Inflammatory macrophage (primary cell): ENCODE measurements around the gene NYNRIN.

Experiments used
- DNase-seq, 2 donors: peaks; one replicate each; pipeline ENCODE4 v3.0.0-alpha.2; 2020 to 2022

NYNRIN gene

DNA sequence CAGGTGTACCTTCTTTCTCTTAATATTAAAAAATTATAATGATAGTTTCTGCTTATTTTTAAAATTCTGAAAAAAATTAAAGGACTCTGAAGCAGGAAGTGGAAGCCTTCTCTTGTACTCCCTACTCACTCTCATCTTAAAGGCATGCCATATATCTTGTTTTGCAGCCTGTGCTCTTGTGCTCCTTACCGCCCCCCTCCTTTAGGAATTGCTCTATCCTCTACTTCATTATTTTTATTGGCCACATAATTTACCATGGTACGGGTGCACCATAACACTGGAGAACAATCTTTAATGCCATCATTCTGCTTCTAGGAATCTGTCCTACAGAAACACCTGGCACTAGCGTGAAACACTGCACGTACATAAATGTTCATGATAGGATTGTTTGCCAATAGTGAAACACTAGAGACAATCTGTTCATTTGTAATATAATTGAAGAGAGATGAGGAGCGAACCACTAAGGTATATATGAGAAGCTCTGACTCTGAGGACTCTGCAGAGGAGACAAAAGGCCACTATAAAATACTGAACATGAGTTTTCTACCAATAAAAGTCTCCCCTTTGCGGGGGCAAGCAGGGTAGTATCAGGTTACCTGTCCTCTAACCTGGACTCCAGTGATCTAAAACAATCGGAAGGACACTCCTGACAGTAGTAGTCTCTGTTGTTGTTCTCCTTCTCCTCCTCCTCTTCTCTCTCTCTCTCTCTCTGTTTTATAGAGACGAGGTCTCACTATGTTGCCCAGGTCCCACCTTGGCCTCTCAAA, 6.3 kb upstream of the NYNRIN start:
- DNase-seq = no peak

DNA sequence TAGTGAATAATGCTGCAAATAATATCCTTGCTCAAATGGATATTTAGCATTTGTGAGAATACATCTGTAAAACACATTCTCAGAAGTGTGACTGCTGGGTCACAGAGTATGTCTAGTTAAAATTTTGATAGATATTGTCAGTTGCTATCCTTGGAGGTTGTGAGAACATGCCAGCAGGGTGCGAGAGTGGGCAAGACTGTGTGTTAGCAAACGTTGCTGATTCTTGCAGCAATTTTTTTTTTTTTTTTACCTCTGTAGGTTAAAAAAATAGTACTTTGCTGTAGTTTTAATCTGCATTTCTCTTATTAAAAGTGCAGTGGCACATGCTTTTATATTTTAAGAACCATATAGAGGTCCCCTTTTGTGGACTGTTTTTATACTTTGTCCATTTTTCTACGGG, 4.5 kb upstream of the NYNRIN start:
- no peak for DNase-seq

DNA sequence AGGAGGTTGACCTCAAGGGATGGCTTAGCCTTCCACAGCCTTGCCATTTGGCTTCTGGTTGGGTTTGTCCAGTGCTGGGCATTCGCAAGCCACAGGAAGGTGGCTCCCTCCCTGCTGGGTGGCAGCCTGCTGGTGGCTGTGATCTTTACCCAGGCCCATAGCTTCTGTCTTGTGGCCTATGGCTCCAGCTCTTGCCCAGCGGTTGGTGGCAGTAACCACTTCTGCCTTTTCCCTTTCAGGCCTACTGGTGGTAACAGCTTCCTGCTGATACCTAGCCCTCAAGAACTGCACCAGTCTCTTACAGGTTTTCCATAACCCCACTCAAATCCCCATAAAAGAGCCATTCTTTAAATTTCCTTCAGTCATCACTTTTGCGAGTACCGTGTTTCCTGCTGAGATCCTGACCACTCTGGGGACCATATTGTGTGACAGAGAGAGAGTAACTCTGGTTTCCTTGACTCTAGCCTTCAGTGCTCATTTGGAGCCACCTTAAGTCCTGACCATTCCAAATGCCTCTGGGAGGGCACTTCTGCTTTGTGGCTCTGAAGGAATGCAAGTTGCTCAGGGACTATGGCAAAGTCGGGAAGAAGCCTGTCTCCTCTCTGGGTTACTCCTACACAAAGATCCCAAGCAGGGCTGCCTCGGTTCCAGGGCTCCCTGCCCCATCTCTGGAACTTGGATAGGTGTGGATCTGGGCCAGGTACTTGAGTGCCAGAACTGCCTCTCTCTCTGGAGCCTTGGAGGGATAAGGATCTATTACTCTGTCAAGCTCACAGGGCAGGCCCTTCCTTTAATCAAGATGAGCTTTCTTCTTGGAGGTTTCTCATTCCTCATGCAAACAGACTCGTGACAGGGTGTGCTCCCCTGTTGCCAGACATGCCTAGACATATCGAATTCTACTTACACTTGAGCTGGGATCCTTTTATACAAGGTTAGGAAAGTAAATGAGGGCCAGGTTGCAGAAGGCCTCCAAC, 2.9 kb upstream of the NYNRIN start:
- peak; percentile 42 to 53 for DNase-seq

DNA sequence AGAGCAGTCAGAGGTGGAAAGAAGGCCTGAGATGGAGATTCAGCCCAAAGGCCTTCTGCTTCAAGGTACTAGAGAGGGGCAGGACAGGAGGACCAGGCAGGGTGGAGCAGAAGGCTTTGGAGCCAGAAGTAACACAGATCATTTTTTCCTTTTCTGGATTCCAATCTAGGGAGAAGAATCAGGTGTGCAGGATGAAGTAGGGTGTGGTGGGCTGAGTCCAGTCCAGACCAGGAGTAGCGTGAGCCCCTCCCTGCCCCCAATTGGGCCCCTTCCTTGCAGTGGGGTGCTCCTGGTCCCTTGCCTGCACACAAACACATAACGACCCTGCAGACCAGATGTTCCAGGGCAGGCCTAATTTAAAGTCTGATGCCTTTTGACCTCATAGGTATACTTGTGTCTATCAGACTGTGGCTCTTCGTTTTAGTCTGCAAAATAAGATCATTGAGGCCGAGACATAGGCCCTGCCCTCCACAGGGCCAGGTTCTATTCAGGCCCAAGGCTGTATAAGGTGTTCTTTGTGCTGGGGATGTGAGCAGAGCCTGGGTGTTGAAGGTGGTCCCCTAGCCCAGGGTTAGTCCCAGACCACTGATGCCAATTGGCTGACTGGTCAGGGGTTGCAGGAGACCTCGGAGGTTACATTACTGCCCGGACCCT, 1.0 kb upstream of the NYNRIN start:
- DNase-seq = no peak

DNA sequence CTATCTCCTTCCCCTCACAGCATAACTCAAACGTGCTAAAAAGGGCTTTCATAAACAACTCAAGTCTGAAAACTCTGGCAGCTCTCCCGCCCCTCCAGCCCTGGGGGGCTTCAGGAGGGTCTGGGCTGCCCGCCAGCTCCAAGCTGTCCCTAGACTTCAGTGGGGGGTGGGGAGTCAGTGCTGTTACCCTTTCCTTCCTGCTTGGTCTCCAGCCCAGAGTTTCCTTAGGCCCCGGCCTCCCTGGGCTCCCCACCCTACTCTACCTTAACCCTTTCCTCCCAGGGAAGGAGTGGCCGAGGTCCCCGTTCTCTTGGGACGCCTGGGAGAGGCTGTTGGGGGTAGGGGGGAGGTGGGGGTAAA, 530 bp upstream of the NYNRIN start:
- DNase-seq = no peak

DNA sequence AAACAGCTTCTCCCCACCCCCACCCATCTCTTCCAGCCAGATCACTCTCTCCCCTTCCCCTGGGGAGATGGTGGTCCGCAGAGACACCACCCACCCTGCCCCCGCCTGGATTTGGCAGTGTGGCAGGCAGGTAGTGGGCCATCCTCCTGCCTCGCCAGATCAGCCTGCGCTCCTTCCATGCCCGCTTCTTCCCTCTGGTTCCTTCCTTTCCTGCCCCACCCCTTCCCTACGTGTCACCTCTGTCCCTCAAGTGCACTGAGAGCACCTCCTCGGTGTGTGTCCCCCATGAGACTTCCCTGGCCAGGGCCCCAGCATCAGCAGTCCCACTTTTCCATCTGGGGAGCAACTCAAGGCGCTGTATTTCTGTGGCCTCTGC, 632 bp downstream of the NYNRIN start:
- DNase-seq = no peak

DNA sequence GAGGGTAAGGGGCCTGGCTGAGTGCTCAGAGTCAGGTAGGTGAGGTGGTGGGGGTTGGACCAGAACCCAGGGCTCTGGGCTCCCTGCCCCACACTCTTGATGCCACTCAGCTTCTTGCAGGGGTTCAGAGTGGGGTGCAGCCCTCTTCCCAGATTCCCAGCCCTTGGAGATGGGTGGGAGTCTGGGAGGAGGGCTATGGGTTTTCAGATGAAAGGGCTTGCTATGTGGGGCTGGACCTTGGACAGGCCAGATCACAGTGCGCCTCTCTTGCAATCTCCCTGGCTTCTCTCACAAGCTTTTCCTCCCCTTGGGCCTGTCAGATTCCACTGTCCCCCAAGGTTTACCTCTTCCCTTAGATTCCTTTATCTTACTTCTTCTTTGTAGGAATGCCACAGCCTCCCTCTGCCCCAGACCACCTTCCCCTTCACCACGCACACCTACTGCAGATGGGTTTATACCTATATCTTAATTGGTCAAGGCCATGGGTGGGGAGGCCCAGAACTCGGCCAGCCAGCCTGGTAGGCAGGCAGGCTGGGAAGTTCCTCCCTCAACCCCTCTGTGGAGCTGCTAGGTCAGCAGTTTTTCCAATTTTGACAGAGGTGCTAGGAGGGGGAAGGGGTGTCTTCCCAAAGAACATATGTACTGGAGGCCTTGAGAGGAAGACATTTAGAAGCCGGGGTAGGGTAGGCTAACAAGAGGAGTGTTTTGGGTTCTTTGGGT, 1.4 kb downstream of the NYNRIN start:
- DNase-seq = peak in 1 of 2 donors; percentile 13

DNA sequence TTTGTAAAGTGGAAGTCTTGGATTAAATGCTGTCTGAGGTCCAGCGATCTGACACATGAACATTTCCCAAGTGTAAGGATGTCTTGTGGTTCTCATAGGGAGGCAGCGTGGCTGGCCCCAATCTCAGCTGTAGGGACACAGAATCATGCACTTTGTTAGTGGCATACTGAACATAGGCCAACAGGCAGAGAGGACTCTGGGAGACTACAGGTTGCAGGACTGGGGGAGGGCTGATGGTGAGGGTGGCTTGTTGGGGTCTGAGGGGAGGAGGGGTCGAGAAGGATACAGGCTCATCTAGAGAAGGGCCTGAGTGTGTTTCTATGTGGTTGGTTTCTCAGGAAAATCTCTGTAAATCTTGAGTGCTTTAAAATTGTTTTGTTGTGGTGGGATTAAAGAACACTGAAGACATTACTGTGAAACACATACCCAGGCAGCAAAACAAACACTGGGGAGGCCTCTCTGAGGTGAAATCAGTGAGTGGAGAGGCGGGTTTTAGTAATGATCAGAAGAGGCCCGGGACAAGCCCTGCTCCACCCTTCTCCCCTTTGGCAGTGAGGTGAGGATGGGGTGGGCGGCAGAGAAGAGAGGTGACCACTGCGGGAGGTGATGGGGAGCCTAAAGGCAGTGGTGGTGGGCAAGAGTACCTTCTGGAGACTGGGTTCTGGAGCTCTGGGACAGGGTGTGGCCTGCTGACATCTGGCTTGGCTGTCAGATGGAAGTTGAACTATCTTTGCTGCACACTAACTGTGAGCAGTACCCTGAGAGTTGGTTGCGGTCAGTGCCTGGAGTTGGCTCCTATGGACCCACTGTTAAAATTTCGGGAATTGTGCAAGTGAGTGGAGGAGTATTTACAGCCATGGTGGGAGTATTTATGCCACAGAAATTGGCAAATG, 3.3 kb downstream of the NYNRIN start:
- DNase-seq = no peak

DNA sequence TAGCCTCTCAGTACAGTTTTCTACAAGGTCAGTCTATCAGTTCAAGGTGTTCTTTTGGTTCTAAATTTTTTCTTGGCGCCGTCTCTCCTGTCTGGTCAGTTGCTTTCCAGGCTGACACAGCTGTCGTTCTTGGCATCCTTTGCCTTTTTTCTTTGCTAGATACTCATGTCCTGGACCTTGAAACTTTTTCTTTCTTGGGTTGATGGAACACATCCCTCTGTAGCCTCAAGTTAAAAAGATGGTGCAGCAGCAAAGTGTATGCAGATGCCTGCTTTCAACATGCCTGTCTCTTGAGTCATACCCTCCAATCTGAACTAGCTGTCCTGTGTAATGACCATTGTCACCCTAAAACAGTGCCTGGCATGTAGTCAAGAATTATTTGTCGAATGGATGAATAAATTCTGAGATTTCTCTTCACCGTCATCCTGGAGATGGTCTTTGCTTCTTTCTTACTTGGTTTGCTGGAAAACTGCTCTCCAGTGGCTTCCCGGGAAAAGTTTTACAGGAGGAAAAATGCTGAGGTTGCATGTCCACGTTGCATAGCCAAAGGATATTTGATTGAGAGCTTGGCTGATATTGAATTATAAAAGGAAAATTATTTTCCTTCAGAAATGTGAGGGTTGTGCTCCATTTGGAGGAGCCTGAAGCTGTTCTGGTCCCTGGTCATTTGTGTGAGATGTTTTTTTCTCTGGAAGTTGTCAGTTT, 4.6 kb downstream of the NYNRIN start:
- no peak for DNase-seq

DNA sequence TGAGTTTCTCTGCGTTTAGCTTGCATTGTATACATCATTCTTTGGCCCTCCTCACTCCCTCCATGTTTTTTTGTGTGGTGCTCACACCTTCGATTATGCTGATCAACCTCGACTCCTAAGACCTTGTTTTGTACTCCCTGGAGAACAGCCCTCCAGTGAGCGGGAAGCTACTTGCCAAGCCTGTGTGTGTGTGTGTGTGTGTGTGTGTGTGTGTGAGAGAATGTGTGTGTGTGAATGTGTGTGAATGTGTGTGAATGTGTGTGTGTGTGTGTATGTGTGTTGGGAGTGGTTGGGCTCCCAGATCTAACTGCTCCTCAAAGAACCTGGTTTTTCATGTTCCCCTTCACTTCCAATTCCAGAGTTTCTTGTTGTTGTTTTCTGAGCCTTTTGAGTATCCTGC, 6.0 kb downstream of the NYNRIN start:
- no peak for DNase-seq

DNA sequence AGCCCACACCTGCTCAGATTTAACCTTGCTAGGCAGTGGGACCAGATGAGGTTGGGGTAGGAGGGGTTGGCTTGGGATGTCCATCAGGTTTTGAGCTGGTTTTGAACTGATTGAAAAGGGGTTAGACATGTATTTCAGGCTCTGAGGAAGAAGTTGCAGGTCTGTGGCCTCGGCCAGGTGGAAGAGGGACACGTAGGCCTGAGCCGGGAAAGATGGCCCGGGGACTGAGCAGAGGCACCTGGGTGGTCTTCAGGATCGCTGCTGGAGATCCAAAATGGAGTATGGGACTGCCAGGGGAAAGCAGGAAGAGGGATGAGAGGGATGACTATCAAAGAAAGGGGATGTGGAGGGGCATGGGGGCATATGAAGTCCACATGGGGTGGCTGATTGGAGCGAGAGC, 7.6 kb downstream of the NYNRIN start:
- no peak for DNase-seq

DNA sequence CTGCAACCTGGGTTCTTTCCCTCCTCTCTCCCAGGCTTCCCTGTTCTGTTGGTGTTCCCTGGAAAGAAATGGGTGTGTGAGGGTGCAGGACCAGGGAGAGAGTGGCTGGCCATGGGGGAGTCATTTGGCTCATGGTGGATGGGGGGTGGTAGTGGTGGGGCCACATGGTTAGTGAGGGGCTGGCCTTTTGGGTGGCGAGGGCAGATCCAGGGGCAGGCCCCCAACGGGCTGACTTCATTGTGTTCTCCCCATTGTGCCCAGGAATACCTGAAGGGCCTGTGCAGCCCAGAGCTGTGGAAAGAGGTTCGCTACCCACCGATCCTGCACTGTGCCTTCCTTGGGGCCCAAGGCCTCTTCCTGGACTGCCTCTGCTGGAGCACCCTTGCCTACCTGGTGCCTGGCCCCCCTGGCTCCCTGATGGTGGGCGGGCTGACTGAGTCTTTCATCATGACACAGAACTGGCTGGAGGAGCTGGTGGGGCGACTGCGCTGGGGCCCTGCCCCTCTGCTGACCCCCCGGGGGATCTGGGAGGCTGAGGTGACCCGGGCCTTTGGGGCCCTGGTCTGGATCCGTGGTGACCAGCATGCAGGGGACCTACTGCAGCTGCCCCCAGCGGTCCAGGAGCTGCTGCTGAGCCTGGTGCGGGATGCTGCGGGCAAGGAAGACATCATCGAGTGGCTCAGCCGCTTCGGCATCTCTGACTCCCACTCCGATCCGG, 9.0 kb downstream of the NYNRIN start:
- DNase-seq = no peak

DNA sequence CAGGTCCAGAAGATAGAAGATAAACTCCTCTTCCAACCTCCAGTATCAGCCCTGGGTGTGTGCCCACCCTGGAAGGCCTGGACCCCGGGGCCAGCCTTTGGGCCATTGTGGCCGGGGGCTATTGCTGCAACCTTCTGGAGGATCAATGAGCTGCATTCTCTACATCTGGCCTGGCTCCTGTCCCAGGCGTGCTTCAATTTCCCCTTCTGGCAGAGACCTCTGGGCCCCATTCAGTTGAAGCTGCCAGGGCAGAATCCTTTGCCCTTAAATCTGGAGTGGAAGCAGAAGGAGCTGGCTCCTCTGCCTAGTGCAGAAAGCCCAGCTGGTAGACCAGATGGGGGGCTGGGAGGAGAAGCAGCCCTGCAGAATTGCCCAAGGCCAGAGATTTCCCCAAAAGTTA, 10.0 kb downstream of the NYNRIN start:
- DNase-seq = no peak

DNA sequence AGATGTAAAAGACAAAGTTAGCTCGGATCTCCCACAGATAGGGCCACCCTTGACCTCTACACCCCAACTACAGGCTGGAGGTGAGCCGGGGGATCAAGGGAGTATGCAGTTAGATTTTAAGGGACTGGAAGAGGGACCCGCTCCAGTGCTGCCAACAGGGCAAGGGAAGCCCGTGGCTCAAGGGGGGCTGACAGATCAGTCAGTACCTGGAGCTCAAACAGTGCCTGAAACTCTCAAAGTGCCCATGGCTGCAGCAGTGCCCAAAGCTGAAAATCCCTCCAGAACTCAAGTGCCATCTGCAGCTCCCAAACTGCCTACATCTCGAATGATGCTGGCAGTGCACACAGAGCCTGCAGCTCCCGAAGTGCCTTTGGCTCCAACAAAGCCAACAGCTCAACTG, 10.4 kb downstream of the NYNRIN start:
- DNase-seq = no peak

DNA sequence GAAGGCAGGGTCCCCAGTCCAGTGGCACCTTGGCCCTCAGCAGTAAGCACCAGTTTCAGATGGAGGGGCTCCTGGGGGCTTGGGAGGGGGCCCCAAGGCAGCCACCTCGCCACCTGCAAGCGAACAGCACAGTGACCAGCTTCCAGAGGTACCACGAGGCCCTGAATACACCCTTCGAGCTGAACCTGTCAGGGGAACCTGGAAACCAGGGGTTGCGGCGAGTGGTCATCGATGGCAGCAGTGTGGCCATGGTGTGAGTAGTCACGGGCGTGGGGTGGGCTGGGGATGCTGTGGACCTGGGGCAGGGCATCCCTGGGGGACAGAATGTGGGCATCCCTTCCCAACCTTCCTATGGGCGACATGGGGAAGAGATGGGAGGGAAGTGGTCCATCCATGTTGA, 11.2 kb downstream of the NYNRIN start:
- no peak for DNase-seq

DNA sequence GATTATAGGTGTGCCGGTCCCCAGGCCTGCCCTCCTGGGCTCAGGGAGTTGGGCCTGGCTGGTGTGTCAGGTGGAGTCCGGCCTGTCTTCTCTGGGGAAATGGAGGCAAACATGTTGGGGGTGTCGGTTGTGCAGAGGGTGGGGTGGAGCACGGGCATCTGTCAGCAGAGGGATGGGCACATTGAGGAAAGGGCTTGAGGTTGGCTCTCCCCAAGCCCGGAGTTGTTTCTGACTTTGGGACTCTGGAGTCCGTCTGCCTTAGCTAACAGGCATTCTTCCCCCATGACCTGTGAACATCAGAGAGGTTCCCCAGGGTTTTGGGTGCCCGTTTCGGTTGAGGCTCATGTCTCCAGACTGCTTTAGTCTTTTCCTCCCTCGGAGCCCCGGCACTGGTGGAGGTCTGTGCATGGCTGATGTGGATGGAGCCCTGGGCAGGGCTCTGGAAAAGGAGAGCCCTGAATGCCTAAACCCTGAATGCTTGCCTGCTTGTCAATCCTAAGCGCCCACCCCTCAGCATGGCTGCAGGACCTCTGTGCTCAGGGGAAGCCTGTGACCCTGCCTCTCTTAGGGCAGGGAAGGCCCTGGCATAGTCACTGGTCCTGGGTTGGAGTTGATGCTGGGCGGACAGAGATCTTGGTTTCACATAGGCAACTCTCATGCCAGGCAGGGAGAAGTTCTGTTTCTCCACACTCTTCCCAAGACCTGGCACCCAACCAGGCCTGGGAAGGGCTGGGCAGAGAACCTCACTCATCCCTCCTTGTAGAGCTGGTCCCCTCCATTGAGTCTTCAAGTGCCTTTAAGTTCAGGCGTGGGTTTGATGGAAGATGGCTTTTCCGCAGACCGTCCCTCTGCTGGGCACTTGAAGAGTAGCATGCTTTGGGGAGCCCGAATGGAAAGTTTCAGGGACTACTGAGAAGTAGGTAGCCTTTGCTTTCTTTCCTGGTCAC, 12.9 kb downstream of the NYNRIN start:
- DNase-seq = peak; percentile 49 to 63

DNA sequence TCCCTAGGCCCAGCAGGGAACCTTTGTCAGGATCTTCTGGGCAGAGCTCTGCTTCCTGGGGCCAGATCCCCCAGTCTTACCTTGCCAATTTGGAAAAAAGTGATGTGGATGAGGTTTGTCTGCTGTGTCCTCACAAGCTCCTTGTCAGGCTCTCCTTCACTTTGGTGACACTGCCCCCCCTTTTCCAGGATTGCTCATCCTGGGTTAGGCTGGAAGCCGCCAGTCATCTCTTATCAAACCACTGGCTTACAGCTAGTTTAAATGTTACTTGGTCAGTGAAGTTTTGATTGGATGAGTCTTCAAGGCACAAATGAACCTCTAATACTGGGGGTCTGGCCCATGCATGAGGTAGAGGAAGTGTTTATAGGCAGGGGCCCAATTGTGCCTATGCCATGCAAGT, 15.3 kb downstream of the NYNRIN start:
- DNase-seq = no peak

DNA sequence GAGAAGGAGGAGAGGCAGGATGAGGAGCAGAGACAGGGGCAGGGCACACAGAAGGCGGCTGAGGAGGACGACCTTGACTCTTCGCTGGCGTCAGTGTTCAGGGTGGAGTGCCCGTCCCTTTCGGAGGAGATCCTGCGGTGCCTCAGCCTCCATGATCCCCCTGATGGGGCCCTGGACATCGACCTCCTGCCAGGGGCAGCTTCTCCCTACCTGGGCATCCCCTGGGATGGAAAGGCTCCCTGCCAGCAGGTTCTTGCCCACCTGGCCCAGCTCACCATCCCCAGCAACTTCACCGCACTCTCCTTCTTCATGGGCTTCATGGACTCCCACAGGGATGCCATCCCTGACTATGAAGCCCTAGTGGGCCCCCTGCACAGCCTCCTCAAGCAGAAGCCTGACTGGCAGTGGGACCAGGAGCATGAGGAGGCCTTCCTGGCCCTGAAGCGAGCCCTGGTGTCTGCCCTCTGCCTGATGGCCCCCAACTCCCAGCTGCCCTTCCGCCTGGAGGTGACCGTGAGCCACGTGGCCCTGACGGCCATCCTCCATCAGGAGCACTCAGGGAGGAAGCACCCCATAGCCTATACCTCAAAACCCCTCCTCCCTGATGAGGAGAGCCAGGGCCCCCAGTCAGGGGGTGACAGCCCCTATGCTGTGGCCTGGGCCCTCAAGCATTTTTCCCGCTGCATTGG, 16.1 kb downstream of the NYNRIN start:
- no peak for DNase-seq
